K562 (cell line): ENCODE data around the gene FBXW8. TPM values are rescaled to one million over a fixed set of nuclear protein-coding genes. Genes with fewer than 3 reads are reported as not detected.

ENCODE experiments used
- ATAC-seq: fragments of 200-7000 bp; cut with Tn5 transposase; 3 replicates; pipeline ENCODE4 v1.9.1; 2020; ENCODE audit warnings: moderate library complexity
- BruUV-seq: library from RNA; stranded (reverse); fragments of 400-500 nt; replicated peaks from 2 replicates; lab custom pipeline; 2021; lab: Mats Ljungman, UMichigan
- CTCF ChIA-PET: fragments of 300-600 bp; formaldehyde crosslinking; extraction: SDS; loops from one replicate; lab custom pipeline; 2021; ENCODE audit warnings: low intra/inter-chr PET ratio; lab: Yijun Ruan, JAX
- POLR2A ChIA-PET: fragments of 300-600, 350-650 bp; sonication (Branson Sonifier 250); formaldehyde crosslinking; extraction: SDS; loops from one replicate; lab custom pipeline; 2021; ENCODE audit warnings: antibody characterized with exemption, inconsistent platforms; lab: Yijun Ruan, JAX
- DNase-seq, 4 experiments: peaks; one replicate each; pipeline versions ENCODE4 v3.0.0 to v3.0.0-alpha.2; 2011 to 2018; ENCODE audit warnings: low spot score in 3 of 4, mixed read lengths in 3 of 4; ENCODE audit errors: extremely low read depth in 1 of 4
- FAIRE-seq: peaks from 2 replicates; lab custom pipeline; 2011; peaks lifted over from hg19 to GRCh38; lab: Jason Lieb, UNC
- H2AFZ ChIP-seq: 2 replicates; pipeline ENCODE4 v1.6.0; 2011; ENCODE audit warnings: low read depth, low read length, control low read depth, inconsistent platforms
- H3K27ac ChIP-seq: fragments of 200-600 bp; 3 replicates; pipeline ENCODE4 v1.8.0; 2011; ENCODE audit warnings: low read depth, mild to moderate bottlenecking, control low read depth, inconsistent platforms, low read length, moderate library complexity, mixed read lengths; ENCODE audit errors: extremely low read depth
- H3K27me3 ChIP-seq, 2 experiments: fragments of 300-600 bp in 1 of 2; 2 replicates in 1 of 2; 3 replicates in 1 of 2; pipeline versions ENCODE4 v1.6.0 to v1.8.0; 2011; ENCODE audit warnings: inconsistent platforms in 2 of 2, low read length in 2 of 2, mild to moderate bottlenecking in 1 of 2, mixed read lengths in 1 of 2, moderate library complexity in 1 of 2; ENCODE audit not compliant: control insufficient read depth in 2 of 2, insufficient read depth in 2 of 2
- H3K36me3 ChIP-seq: fragments of 300-600 bp; 3 replicates; pipeline ENCODE4 v1.8.0; 2011; ENCODE audit warnings: mild to moderate bottlenecking, low read length, inconsistent platforms; ENCODE audit not compliant: control insufficient read depth, insufficient read depth
- H3K4me1 ChIP-seq, 2 experiments: fragments of 200-600 bp in 1 of 2; replicated peaks in 1 of 2; 2 replicates in 1 of 2; 3 replicates in 1 of 2; pipeline versions ENCODE4 v1.5.1 to v1.8.0; 2011; ENCODE audit warnings: inconsistent platforms in 2 of 2, low read length in 2 of 2, mild to moderate bottlenecking in 1 of 2, mixed read lengths in 1 of 2, moderate library complexity in 1 of 2; ENCODE audit not compliant: control insufficient read depth in 2 of 2, insufficient read depth in 2 of 2
- H3K4me2 ChIP-seq: 2 replicates; pipeline ENCODE4 v1.6.1; 2011; ENCODE audit warnings: low read length, control low read depth, inconsistent platforms, mixed read lengths; ENCODE audit not compliant: insufficient read depth
- H3K4me3 ChIP-seq: fragments of 200-600 bp; sonication (generic), shearing (Covaris generic); 2 replicates; pipeline ENCODE4 v1.5.1; 2016; ENCODE audit warnings: control low read depth, inconsistent platforms
- H3K79me2 ChIP-seq: fragments of 200-600 bp; 3 replicates; pipeline ENCODE4 v1.8.0; 2011; ENCODE audit warnings: low read length, inconsistent platforms; ENCODE audit not compliant: control insufficient read depth, insufficient read depth
- H3K9ac ChIP-seq, 2 experiments: 2 replicates each; pipeline versions ENCODE4 v1.6.0 to v1.6.1; 2011; ENCODE audit warnings: low read depth in 2 of 2, low read length in 2 of 2, control low read depth in 1 of 2, inconsistent platforms in 1 of 2, mild to moderate bottlenecking in 1 of 2, mixed read lengths in 1 of 2; ENCODE audit not compliant: insufficient read depth in 1 of 2
- H3K9me1 ChIP-seq: one replicate; pipeline ENCODE4 v1.6.0; 2011; ENCODE audit warnings: inconsistent platforms, mild to moderate bottlenecking, low read length, moderate library complexity; ENCODE audit not compliant: control insufficient read depth, insufficient read depth
- H3K9me3 ChIP-seq: replicated peaks from 2 replicates; pipeline ENCODE4 v1.5.1; 2011; ENCODE audit warnings: low read depth, low read length, inconsistent platforms; ENCODE audit not compliant: control insufficient read depth, insufficient read depth
- H4K20me1 ChIP-seq: replicated peaks from 2 replicates; pipeline ENCODE4 v1.6.1; 2011; ENCODE audit warnings: low read length, inconsistent platforms, mixed read lengths; ENCODE audit not compliant: control insufficient read depth, insufficient read depth
- CBFA2T2 ChIP-seq: fragments of 450-650 bp; conservative IDR thresholded peaks from 2 replicates; pipeline ENCODE4 v1.6.1; 2017; ENCODE audit warnings: mild to moderate bottlenecking
- CBFA2T3 ChIP-seq: fragments of 450-650 bp; IDR thresholded peaks from 2 replicates; pipeline ENCODE4 v1.6.1; 2017
- CEBPZ ChIP-seq: fragments of 150-350 bp; IDR thresholded peaks from 2 replicates; pipeline ENCODE4 v1.6.1; 2014; ENCODE audit warnings: low read depth, mild to moderate bottlenecking, low read length, borderline replicate concordance
- NFE2 ChIP-seq: IDR thresholded peaks from 2 replicates; pipeline ENCODE4 v1.6.1; 2014; ENCODE audit warnings: antibody characterized with exemption, low read depth
- TCF3 ChIP-seq: sonication (generic); formaldehyde crosslinking; IDR thresholded peaks from 2 replicates; pipeline ENCODE4 v1.4.0; 2020; ENCODE audit warnings: mild to moderate bottlenecking, missing genetic modification reagents
- TRIM24 ChIP-seq, 2 experiments: fragments of 450-650 bp; IDR thresholded peaks; 2 replicates each; pipeline ENCODE4 v1.6.1; 2016
- WGBS: fragments of 100-300 bp; shearing (Covaris generic); methylation state at CpG from one replicate; pipeline ENCODE4 v1.1.6; 2016; ENCODE audit warnings: low coverage, mixed read lengths; ENCODE audit not compliant: insufficient coverage; ENCODE audit errors: missing lambda C conversion rate; 5-methylcytosine and 5-hydroxymethylcytosine counted together
- in situ Hi-C: fragments of 300-500 bp; cut with MboI; formaldehyde crosslinking; loops from 4 replicates; pipeline ENCODE4 v1.15.0; 2018; ENCODE audit warnings: inconsistent platforms, mixed read lengths
- intact Hi-C: fragments of 100-400 bp; cut with micrococcal nuclease; formaldehyde crosslinking; loops from 2 replicates; pipeline ENCODE4 v1.14.2; 2022
- polyA plus RNA-seq, 8 experiments: library from polyadenylated mRNA; depleted of rRNA in 4 of 8; stranded (reverse) in 5 of 8; unstranded in 3 of 8; fragments of >200 nt; fragmentation: Nextera tagmentation in 2 of 8; fragmentation: Illumina TruSeq in 1 of 8; extraction: Ambion mirVana in 2 of 8; extraction: Trizol in 1 of 8; gene quantifications; 2 replicates each; pipeline versions ENCODE4 v1.2.1 to v1.2.3, GENCODE V29; 2011 to 2014; ENCODE audit warnings: inconsistent platforms in 1 of 8, missing spikeins in 1 of 8
- total RNA-seq, 7 experiments: library from RNA; depleted of rRNA in 6 of 7; stranded (reverse); fragments of >200 nt in 6 of 7; fragmentation: Illumina TruSeq in 2 of 7; extraction: Trizol in 2 of 7; gene quantifications; 2 replicates each; pipeline versions ENCODE4 v1.2.1 to v1.2.3, GENCODE V29; 2011 to 2021; ENCODE audit warnings: low replicate concordance in 1 of 7

The FBXW8 gene
- total and polyA plus RNA-seq, 9 of the 15 experiments (the other 6 are each of a cell fraction or from before 2014, with no cell fraction given), result 0.58 to 8.3 (median 4.4) TPM

GRCh38 chr12:116939734-116940133 is 29.0 kb downstream of the FBXW8 start:
- Histone ChIP-seq H2AFZ (no peak overlapping the region), H3K9ac (no peak overlapping the region), H3K4me1 (0 out of 5 replicates have a peak, but pooled peaks cover 0 to 3% of the 10 kb centered on the region in 2 experiments), H3K4me2 (no peak overlapping the region), H3K36me3 (no peaks in the 10 kb centered on the region), H3K79me2 (no peaks in the 10 kb centered on the region), H3K9me1 (no peaks in the 10 kb centered on the region), H3K4me3 (no peak overlapping the region), H3K27me3 (no peaks in the 10 kb centered on the region), H3K9me3 (no peaks in the 10 kb centered on the region; the same call in 1 of the 2 replicates), H4K20me1 (no peaks in the 10 kb centered on the region), H3K27ac (no peak overlapping the region)
- in situ Hi-C loops (no loop called here), intact Hi-C loops (no loop called here)
- 36% methylated on average over 3 of the region's 3 CpGs for WGBS
- POLR2A ChIA-PET, result interaction anchor here (0.7 to 1.7 kb wide), 2 partner anchors 10 to 243 kb away, joined by 3 to 5 read pairs; no protein-coding TSS in a partner anchor
- BruUV-seq, result no TSS peak
- DNase-seq (no peak), FAIRE-seq (no peak), ATAC-seq (no peak; the same call in 1 of the 3 replicates)
- CTCF ChIA-PET, result no interaction called here
- TF ChIP-seq NFE2, result peak; percentile 30; the same call in 1 of the 2 replicates
- no peak for TF ChIP-seq TRIM24 (IDR thresholded peaks at IDR 0.05)
- 0 out of 2 replicates have a peak, but pooled peaks have one; percentile 16 for TF ChIP-seq CBFA2T2
- peak; percentile 43; the same call in 1 of the 2 replicates for TF ChIP-seq CBFA2T3
- TF ChIP-seq CEBPZ, result no peak
- no peak for TF ChIP-seq TCF3 (CRISPR knock-in tag)
